ENCODE data around the gene PIP5K1B.

PIP5K1B gene

GRCh38 chr9:68738358-68738757, 33.3 kb downstream of the PIP5K1B start:
- no peaks in the 10 kb centered on the region for H3K9me3 ChIP-seq (ENCODE audit: low read depth, low read length)
- no peak overlapping the region for H3K9ac ChIP-seq (ENCODE audit: insufficient read length)
- DNase-seq (ENCODE audit: low read depth, low spot score): no peak
- no peak overlapping the region for H3K4me3 ChIP-seq
- no peak for TF ChIP-seq POLR2AphosphoS5 (IDR thresholded peaks at IDR 0.05; ENCODE audit: borderline replicate concordance, low read depth, low read length)
- no peak for TF ChIP-seq FOXP2 (optimal IDR thresholded peaks at IDR 0.05; ENCODE audit: control extremely low read depth, extremely low read length, insufficient read depth)
- H3K27ac ChIP-seq: no peak overlapping the region
- no peaks in the 10 kb centered on the region for H3K36me3 ChIP-seq (ENCODE audit: insufficient read depth, low read length)

GRCh38 chr9:68739621-68740174, 34.7 kb downstream of the PIP5K1B start:
- H3K27ac ChIP-seq: no peak overlapping the region
- H3K4me3 ChIP-seq: no peak overlapping the region
- no peak for TF ChIP-seq POLR2AphosphoS5 (IDR thresholded peaks at IDR 0.05; ENCODE audit: borderline replicate concordance, low read depth, low read length)
- TF ChIP-seq FOXP2 (optimal IDR thresholded peaks at IDR 0.05; ENCODE audit: control extremely low read depth, extremely low read length, insufficient read depth): no peak
- no peak for TF ChIP-seq EZH2 (IDR thresholded peaks at IDR 0.05)
- H3K9me3 ChIP-seq (ENCODE audit: low read depth, low read length): no peaks in the 10 kb centered on the region
- H3K36me3 ChIP-seq (ENCODE audit: insufficient read depth, low read length): no peaks in the 10 kb centered on the region
- no peak overlapping the region for H3K9ac ChIP-seq (ENCODE audit: insufficient read length)
- peak; percentile 8 for DNase-seq (ENCODE audit: low read depth, low spot score)

DNA sequence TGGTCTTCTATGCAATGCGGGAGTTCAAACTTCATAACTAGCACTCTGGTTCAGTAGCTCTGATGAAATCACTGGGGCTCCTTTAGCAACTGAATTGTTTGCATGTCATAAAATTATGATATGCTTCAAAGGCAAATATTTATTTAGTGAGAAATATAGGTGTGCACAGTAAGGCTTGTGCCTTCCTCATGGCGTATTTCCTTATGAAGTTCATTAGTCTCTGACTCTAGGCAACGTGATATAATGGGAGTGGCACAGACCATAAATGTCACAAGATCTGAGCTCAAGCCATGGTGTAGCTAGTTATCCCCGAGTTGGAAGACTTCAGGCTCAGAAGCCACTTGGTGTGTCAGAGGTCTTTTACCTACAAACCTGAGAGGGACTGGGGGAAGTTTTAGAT, 35.5 kb downstream of the PIP5K1B start:
- Histone ChIP-seq H3K27ac (no peak overlapping the region), H3K9me3 (ENCODE audit: low read depth, low read length) (no peaks in the 10 kb centered on the region), H3K9ac (ENCODE audit: insufficient read length) (no peak overlapping the region), H3K4me3 (no peak overlapping the region), H3K36me3 (ENCODE audit: insufficient read depth, low read length) (no peaks in the 10 kb centered on the region)
- no peak for TF ChIP-seq POLR2AphosphoS5 (IDR thresholded peaks at IDR 0.05; ENCODE audit: borderline replicate concordance, low read depth, low read length)
- TF ChIP-seq EZH2 (IDR thresholded peaks at IDR 0.05): no peak
- no peak for TF ChIP-seq FOXP2 (optimal IDR thresholded peaks at IDR 0.05; ENCODE audit: control extremely low read depth, extremely low read length, insufficient read depth)
- no peak for DNase-seq (ENCODE audit: low read depth, low spot score)

GRCh38 chr9:68741234-68741633, 36.2 kb downstream of the PIP5K1B start:
- no peaks in the 10 kb centered on the region for H3K9me3 ChIP-seq (ENCODE audit: low read depth, low read length)
- no peak overlapping the region for H3K4me3 ChIP-seq
- no peak overlapping the region for H3K9ac ChIP-seq (ENCODE audit: insufficient read length)
- no peak overlapping the region for H3K27ac ChIP-seq
- TF ChIP-seq EZH2 (IDR thresholded peaks at IDR 0.05): no peak
- H3K36me3 ChIP-seq (ENCODE audit: insufficient read depth, low read length): no peaks in the 10 kb centered on the region
- no peak for DNase-seq (ENCODE audit: low read depth, low spot score)

DNA sequence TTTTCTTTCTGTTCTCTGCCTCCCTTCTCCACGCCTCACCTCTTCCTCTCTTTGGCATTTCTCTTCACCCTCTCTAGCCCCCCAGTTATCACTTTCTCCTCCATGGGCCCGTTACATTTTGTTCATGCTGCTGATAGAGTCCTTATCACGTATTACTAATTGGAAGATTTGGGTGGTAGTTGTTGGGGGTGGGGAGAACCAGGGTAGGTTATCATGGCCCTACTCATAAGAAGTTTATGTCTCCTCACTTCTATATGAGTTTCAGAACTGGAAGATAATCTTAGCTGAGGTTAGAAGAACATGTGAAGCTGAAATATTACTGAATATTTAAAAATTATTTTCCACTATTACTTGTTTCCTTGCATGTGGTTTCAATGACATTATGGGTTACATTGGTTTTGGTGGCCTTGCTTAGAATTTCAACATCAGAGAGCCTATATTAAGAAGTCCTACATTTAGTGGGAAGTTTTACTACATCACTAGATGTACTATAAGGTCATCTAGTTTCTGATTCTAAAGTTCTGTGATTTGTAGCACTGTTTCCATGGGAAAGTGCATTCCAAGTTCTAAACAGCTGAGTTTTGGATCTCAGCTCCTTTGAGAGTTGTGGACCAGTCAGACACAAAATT, 36.8 kb downstream of the PIP5K1B start:
- no peak overlapping the region for H3K4me3 ChIP-seq
- H3K9ac ChIP-seq (ENCODE audit: insufficient read length): no peak overlapping the region
- no peaks in the 10 kb centered on the region for H3K36me3 ChIP-seq (ENCODE audit: insufficient read depth, low read length)
- TF ChIP-seq FOXP2 (optimal IDR thresholded peaks at IDR 0.05; ENCODE audit: control extremely low read depth, extremely low read length, insufficient read depth) (no peak), EZH2 (IDR thresholded peaks at IDR 0.05) (no peak), POLR2AphosphoS5 (IDR thresholded peaks at IDR 0.05; ENCODE audit: borderline replicate concordance, low read depth, low read length) (no peak)
- H3K9me3 ChIP-seq (ENCODE audit: low read depth, low read length): no peaks in the 10 kb centered on the region
- DNase-seq (ENCODE audit: low read depth, low spot score): no peak
- no peak overlapping the region for H3K27ac ChIP-seq

DNA sequence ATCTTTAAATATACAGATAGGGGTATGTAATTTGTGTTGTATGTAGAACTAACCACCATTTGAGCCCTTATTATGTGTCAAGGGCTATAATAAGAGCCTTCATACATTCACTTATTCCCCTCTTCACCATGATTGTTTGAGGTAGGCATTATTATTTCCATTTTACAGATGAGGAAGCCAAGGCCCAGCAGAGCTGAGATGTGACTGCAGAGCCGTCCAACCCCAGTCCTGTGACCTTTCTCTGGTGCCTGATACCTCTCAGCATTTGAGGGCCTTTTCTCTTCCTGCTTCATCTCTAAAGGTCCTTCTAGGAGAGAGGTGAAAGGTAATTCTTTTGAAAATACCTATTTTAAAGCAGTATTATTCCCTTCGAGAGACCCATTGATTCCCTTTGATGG, 37.3 kb downstream of the PIP5K1B start:
- no peak for DNase-seq (ENCODE audit: low read depth, low spot score)
- TF ChIP-seq EZH2 (IDR thresholded peaks at IDR 0.05) (no peak), POLR2AphosphoS5 (IDR thresholded peaks at IDR 0.05; ENCODE audit: borderline replicate concordance, low read depth, low read length) (no peak)
- H3K4me3 ChIP-seq: no peak overlapping the region
- H3K9me3 ChIP-seq (ENCODE audit: low read depth, low read length): no peaks in the 10 kb centered on the region
- H3K9ac ChIP-seq (ENCODE audit: insufficient read length): no peak overlapping the region
- no peak overlapping the region for H3K27ac ChIP-seq
- H3K36me3 ChIP-seq (ENCODE audit: insufficient read depth, low read length): no peaks in the 10 kb centered on the region

DNA sequence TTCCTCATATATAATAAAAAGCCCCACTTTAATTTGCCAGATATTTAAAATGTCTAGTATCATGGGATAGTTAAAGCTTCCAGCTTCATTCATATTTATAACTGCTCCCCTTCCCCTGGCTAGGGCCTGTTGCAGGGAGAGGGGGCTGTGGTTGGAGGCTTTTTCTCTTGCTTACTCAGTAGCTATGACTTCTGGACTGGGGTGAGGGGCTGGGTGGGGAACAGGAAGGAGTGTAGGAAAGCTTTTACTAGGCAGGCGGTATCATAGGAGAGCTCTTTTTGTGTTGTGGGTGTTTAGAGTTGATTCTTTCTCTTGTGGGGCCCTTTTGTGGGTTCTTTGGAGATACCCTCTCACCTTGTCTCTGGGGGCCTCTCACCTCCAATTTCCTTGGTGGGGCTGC, 39.4 kb downstream of the PIP5K1B start:
- no peak for DNase-seq (ENCODE audit: low read depth, low spot score)
- no peak for TF ChIP-seq EZH2 (IDR thresholded peaks at IDR 0.05)
- no peak for TF ChIP-seq FOXP2 (optimal IDR thresholded peaks at IDR 0.05; ENCODE audit: control extremely low read depth, extremely low read length, insufficient read depth)
- no peak for TF ChIP-seq POLR2AphosphoS5 (IDR thresholded peaks at IDR 0.05; ENCODE audit: borderline replicate concordance, low read depth, low read length)
- no peaks in the 10 kb centered on the region for H3K9me3 ChIP-seq (ENCODE audit: low read depth, low read length)
- no peak overlapping the region for H3K9ac ChIP-seq (ENCODE audit: insufficient read length)
- no peak overlapping the region for H3K27ac ChIP-seq
- no peaks in the 10 kb centered on the region for H3K36me3 ChIP-seq (ENCODE audit: insufficient read depth, low read length)
- H3K4me3 ChIP-seq: no peak overlapping the region

DNA sequence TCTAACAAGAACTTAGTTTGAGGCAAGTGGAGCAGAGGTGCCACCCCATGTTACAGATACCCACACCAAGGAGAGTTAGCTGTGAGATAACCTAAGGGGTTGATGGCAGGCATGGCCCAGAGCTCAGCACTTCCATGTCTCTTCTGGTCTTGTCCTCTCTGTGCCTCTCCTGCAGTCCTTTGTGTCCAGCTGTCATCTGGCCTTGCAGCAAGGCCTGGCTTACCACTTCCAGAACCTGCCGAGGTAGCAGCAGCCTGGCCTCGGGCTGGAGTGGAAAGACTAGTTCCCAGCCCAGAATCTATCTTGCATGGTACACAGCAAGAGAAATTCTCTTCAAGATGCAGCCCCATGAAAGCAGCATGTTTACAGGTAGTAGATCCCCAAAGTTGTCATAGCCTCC, 41.5 kb downstream of the PIP5K1B start:
- Histone ChIP-seq H3K9ac (ENCODE audit: insufficient read length) (no peak overlapping the region), H3K36me3 (ENCODE audit: insufficient read depth, low read length) (no peaks in the 10 kb centered on the region), H3K9me3 (ENCODE audit: low read depth, low read length) (no peaks in the 10 kb centered on the region), H3K4me3 (no peak overlapping the region), H3K27ac (no peak overlapping the region)
- TF ChIP-seq POLR2AphosphoS5 (IDR thresholded peaks at IDR 0.05; ENCODE audit: borderline replicate concordance, low read depth, low read length): no peak
- TF ChIP-seq EZH2 (IDR thresholded peaks at IDR 0.05): no peak
- no peak for TF ChIP-seq FOXP2 (optimal IDR thresholded peaks at IDR 0.05; ENCODE audit: control extremely low read depth, extremely low read length, insufficient read depth)
- no peak for DNase-seq (ENCODE audit: low read depth, low spot score)

DNA sequence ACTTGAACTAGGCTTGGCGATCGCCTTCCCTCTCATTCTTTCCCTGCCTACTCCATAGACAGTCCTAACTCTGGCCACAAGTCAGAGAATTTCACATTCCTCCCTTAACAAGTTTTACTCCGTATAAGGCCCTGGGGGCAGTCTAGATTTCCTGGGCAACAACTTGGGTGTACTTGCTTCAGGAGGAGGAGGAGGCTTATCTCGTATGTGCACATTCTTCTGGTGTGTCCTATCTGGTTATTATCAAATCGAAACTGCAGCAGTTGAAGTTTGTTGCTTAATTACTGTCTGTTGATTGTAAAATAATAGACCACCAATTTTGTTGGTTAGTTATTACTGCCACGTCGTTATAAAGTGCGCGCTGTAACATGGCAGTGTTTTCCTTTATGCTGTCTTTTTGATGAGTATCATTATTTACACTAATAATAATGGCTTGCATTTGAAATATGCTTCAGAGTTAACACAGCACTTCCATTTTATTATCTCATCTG, 42.0 kb downstream of the PIP5K1B start:
- no peak for DNase-seq (ENCODE audit: low read depth, low spot score)
- Histone ChIP-seq H3K9me3 (ENCODE audit: low read depth, low read length) (no peaks in the 10 kb centered on the region), H3K4me3 (no peak overlapping the region), H3K27ac (no peak overlapping the region), H3K9ac (ENCODE audit: insufficient read length) (no peak overlapping the region), H3K36me3 (ENCODE audit: insufficient read depth, low read length) (no peaks in the 10 kb centered on the region)
- TF ChIP-seq POLR2AphosphoS5 (IDR thresholded peaks at IDR 0.05; ENCODE audit: borderline replicate concordance, low read depth, low read length) (no peak), EZH2 (IDR thresholded peaks at IDR 0.05) (no peak), FOXP2 (optimal IDR thresholded peaks at IDR 0.05; ENCODE audit: control extremely low read depth, extremely low read length, insufficient read depth) (no peak)
